HG02610 (cell line): ENCODE measurements around the gene RSRC1.
"Not testable (repeated sequence)": the region's sequence is repeated elsewhere in the genome, so short reads cannot be mapped to it uniquely, and the experiment has no call there.

Experiments used
- ATAC-seq: cut with Tn5 transposase; IDR thresholded peaks from one replicate; pipeline ENCODE4 v1.9.1; 2021; ENCODE audit warnings: mild to moderate bottlenecking, moderate library complexity; ENCODE audit not compliant: unreplicated experiment

RSRC1 gene

DNA sequence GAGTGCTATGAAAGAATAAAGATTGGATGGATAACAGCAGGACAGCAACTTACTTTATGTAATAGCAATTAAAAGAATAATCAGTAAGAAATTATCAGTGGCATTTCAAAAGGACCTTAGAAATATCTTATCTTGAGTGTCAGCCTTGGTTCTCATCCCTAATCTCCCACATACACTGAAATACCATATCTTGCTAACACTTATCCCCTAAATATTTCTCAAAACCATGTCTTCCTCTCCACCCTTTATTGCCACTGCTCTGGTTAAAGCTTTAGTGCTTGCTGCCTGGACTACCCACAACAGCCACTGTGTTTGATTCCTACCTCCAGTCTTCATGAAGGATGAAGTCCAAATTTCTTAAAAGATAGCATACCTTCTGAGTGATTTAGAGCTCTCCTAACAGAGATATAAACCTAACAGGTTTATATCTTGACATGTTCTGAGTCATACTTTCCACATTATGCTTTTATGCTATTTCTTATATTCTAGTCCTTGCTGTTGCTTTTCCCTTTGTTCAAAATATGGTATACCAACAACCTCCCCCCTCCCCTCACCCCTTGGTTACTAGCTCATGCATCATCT is 202.8 kb downstream of the RSRC1 start:
- ATAC-seq: no peak

DNA sequence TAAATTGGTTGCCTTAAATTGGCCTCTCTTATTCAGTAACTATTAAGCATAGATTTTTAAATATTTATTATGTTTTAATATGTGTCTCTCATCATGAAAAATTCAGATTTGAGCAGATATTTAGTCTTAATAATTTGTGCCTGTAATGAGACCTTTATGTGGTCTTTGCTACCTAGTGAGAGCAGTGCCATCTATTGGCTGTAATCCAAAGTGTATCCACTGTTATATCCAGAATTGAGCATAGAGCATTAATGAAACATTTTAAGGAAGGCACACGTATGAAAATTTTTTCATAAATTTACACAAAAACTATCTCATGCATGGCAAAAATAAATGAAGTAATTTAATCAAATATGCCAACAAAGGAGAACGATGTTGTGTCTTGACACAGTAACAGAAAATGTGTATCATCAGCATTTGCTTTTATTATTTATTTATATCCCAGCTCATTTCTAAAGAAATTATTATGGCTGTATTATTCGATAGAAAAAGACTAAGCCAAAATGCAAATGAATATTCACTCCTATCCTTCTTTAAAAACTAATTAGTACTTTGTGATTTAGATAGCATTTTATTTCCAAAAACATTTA is 203.5 kb downstream of the RSRC1 start:
- ATAC-seq: no peak

DNA sequence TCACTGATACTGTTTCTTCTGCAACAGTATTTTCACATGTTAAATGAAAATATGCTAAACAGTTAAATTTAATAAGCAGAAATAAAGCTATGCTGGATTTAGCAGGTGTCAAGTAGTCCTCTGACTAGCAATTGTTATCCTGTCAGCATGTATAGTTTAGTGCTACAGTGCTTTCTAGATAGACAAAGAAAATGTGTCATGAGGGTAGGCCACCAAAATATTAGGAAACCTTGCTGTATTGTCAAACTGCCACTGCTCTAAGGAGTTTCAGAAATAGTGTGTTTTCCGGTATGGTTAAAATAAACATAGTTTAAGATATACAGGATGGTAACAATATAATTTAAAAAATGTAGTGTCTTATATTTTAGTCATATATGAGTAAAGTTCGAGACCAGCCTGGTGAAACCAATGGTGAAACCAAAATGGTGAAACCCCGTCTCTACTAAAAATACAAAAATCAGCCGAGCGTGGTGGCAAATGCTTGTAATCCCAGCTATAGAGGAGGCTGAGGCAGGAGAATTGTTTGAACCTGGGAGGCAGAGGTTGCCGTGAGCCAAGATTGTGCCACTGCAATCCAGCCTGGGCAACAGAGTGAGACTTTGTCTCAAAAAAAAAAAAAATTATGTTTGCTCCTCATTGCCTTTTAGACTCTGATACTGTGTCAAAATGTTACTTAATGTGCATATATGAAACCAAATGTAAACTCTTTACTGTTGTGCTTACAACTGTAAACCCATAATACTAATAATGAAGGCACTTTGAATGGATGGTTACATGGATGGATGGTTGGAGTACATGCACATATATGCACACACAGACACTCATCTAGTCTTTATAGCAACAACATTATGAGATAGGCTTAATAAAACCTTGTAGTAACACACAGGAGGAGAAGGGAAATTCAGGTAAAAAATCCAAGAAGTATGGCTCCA is 204.8 kb downstream of the RSRC1 start:
- ATAC-seq: peak; percentile 73

DNA sequence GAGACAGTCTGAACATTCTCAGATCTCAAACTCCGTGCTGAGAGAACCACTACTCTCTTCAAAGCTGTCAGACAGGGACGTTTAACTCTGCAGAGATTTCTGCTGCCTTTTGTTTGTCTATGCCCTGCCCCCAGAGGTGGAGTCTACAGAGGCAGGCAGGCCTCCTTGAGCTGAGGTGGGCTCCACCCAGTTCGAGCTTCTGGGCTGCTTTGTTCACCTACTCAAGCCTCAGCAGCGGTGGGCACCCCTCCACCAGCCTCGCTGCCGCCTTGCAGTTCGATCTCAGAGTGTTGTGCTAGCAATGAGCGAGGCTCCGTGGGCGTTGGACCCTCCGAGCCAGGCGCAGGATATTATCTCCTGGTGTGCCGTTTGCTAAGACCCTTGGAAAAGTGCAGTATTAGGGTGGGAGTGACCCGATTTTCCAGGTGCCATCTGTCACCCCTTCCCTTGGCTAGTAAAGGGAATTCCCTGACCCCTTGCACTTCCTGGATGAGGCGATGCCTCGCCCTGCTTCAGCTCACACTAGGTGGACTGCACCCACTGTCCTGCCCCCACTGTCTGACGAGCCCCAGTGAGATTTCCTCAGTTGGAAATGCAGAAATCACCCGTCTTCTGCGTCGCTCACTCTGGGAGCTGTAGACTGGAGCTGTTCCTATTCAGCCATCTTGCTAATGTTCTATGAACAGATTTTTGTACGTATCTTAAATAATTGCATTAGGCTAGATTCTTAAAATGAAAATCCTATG is 220.0 kb downstream of the RSRC1 start:
- ATAC-seq: not testable (repeated sequence)

DNA sequence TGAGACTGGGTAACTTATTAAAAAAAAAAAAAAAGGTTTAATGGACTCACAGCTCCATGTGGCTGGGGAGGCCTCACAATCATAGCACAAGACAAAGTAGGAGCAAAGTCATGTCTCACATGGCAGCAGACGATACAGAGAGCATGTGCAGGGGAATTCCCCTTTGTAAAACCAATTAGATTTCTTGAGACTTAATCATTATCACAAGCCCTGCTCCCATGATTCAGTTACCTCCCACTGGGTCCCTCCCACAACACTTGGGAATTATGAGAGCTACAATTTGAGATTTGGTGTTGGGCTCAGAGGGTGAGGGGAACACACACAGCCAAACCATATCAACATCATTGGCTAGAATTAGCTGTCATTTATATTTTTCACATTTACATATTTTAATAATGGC is 221.0 kb downstream of the RSRC1 start:
- ATAC-seq: no peak

DNA sequence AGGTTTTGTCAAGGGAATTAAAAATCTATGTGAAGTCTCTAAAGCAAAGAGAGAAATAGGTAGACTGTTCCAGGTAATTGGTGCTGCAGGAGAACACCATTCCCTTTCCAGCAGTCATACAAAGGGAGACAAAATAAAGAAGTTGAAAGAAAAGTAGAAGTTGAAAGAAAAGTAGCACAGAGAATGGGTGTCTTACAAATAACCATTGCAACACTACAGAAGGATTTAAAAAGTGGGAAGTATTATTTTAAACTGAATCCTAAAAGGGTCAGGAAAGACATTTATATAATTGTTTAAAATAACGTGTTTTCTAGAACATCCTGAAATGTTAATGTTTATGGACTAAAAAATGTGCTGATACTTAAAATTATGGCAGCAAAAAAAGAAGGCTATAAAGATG is 223.8 kb downstream of the RSRC1 start:
- no peak for ATAC-seq

DNA sequence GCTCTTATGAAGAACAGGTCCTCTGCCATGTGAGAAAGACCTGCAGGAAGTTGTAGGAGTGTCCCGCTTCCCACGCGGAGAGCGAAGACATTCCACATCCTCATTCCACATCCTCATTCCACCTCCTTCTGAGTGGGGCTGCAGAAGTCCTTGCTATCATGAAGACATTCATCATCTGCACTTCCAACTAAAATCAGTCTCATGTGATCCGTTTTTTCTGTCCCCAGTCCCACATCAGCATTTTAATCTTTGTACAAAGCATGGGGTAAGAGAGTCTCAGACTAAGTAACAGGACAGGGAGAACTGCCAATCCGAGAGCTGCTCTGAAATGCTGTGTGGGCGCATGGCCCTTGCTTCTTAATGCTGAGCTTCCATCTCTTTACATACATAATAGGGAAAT is 227.2 kb downstream of the RSRC1 start:
- ATAC-seq: no peak

DNA sequence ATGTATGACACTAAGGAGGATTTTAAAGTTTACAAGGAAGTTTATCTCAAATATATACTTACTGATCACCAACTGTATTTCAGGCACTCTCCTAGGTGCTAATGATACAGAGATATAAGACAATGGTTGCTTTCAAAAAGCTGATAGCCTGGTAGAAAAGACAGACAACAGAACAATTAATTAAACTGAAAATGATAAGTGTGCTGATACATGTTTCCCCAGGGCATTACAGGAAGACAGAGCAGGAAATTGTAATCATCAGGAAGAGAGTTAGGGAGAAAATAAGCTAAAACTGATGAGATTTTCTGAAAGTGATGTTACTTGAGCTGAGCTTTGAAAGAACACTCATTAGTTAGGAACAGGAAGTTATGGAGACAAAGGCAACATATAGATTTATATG is 229.7 kb downstream of the RSRC1 start:
- ATAC-seq: no peak

DNA sequence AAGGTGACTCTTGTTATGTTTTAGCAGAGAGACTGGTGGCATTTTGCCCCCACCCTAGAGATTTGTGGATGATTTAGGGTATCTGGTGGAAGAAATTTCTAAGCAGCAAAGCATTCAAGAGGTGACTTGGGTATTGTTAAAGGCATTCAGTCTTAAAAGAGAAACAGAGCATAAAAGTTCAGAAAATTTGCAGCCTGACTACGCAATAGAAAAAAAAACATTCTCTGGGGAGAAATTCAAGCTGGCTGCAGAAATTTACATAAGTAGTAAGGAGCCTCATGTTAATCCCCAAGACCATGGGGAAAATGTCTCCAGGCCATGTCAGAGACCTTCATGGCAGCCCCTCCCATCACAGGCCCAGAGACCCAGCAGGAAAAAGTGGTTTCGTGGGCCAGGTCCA is 231.1 kb downstream of the RSRC1 start:
- ATAC-seq: not testable (repeated sequence)

DNA sequence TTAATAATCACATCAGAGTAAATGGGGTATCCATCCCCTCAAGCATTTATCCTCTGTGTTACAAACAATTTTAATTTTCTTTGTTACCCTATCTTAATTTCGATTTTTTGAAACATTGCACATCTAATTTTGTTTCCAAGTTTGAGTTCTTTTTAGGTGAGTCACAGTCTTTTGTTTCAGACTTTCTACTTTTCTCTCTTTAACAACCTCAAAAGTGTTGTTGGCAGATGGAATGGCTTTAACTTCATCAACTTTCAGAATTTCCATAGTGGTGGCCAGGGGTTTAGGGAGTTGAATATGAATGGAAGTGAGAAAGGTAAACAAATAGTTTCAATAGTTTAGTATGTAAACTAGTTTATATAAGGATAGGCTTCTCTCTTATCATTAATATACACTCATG is 238.1 kb downstream of the RSRC1 start:
- ATAC-seq: no peak

DNA sequence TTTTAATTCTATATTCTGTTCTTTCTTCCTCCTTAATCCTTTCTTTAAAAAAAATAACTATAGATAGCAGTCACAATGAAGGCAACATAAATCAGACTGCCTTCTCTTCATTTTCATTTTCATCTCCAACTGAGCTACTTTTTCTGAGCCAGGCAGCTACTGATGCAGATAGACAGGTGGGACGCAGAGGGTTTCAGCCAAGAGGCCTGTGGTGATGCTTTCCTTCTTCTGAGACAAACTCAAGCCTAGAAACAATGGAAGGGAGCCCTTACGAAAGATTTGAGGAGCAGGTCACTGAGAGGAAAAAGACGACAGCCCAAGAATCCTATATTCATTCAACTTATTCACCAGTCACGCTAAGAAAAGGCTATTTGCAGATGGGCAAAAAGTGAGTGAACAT is 241.1 kb downstream of the RSRC1 start:
- no peak for ATAC-seq

DNA sequence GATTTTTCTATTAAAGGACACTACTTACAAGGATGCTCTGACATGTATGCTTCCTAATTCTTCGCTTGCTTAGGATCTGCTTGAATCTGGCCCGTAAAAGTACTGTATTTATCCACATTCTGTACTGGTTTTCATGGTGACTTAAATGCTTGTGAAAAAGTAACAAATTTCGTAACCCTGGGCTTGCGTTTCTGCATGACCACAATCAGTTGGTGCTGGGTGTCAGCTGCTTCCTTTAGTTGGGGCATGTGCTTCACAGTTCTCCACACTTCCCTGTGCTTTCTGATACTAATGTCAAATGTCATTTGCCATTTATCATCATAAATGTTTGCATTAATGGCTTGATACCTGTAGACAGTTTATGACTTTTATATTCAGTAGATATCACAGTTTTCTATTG is 242.7 kb downstream of the RSRC1 start:
- peak; percentile 53 for ATAC-seq

DNA sequence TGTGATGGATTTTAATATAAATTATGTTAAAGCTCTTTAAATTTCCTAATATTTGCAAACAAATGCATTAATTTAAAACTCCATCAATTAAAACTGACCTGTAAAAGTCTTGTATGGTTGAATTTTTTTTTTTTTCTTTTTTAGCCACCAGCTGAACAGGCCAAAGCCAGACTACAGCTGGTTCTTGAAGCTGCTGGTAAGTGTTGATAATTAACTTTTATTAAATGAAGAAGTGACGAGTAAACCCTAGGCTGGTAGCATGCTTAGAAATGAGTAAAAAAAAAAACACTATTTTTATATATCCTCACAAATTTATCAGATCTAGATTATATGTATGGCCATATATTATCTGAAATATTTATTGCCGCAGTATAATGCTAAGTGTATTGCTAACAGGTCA is 244.8 kb downstream of the RSRC1 start:
- ATAC-seq: no peak

DNA sequence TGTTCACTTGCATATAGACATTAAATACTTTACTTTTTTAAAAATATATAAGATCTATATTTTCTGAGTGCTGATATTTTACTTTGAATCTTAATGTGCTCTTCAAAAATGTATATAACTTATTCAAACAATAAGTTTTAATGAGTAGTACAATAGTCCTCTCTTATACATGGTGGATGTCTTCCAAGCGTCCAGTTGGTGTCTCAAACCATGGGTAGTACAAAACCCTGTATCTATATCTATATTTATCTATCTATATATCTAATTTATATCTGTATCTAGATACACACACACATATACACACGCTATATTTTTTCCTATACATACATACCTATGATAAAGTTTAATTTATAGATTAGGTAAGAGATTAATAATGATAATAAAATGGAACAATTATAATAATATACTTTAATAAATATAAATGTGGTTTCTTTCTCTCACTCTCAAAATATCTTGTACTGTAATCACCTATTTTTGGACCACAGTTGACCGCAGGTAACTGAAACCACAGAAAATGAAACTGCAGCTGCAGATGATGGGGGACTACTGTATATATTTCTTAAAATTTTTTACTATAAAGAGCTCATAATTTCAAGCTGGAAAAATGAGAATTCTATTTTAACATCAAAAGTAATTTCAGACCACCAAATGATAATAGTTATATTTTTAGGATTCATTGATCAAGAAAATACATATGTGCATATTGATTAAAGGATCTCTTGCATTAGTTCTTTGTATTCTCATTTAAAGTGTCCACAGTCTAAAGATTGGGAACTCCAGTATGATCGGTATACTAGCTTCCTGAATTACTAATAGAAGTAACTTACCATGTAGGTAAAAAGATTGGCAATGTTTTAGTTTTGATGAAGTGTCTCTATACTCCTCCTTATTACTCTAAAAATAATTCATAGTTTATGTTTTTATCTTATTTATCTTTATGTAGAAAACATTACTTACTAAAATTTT is 246.0 kb downstream of the RSRC1 start:
- ATAC-seq: peak; percentile 91

DNA sequence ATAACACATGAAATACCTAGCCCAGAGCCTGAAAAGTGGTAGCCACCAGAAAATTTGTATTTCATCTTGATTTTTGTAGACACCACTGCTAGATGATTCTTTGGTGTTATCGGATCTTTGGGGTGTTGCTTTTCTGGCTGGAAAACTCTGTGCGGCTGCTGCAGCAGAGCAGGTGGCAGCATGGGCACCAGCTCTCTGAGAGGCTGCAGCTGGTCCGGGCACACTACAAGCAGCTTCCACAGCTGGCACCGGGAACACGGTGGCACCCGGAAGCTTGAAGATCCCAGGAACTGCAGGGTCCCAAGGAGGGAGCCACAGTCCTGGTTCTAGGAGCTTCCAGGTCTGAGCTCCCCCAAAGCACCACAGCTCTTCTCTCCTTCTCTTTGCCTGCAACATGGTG is 249.4 kb downstream of the RSRC1 start:
- no peak for ATAC-seq

DNA sequence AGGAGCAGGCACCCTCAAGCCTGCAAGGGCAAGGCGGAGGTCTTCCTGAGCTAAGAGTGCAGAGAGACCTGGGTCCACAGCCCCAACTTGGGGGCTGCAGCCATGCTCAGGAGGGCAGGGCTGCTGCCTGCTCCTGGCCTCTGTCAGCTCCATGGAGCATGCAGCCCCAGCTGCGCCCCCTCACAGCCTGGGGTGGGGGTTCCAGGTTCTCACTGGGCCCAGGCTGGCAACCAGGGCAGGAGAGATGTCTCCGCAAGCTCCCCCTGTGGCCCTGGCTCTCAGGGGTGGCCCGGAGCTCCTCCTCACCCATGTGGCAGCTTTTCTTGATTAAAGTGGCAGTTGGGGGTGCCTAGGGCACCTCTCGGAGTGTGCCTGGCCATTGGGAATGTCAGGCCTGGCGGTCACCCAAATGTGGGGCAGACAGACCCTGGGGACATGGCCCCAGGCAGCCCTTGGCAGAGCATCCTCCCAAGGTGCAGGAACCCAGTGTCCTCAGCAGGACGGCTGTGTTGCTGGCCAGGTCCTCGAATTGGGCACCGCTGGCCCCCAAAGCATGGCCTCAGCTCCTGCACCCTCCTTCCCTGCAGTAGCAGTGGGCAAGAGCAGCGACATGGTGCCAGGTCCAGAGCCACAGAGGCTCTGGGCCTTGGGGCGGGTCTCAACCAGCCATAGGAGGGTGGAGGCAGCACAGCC is 251.0 kb downstream of the RSRC1 start:
- ATAC-seq: no peak

DNA sequence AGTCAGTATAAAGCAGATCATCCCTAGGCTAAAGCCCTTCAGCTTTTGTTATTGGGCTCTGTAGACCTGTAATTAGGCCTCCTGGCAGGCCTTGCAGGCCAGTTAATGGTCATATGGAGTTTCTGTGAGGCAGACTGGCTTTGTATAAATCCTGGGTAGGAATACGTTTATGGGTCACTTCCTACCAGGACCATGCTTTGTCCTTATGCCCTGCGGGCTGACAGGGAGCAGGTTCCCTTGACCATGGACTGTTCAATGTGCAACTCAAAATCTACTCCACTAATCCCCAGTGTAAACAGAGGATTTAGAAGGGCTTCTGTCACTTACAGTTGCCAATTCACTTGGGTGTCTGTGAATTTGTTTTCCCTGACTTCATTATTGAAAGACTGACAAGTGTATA is 258.4 kb downstream of the RSRC1 start:
- no peak for ATAC-seq

DNA sequence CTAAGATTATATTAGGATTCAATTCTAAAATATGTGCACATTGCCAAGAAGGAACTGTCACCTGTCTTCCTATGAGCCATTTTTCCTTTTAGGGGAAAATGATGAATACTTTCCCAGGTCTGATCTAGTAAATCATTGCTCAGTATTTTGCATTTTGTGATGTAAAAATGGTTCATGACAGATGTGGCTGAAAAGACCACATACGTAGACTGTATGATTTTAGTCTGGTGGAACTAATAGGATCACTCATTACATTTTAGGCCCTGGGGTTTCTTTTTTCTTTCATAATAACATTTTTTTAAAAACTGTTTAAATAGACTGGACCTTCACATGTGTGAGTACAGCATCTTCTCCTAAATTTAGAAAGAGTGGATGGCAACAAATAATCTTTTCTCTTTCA is 259.4 kb downstream of the RSRC1 start:
- ATAC-seq: no peak

DNA sequence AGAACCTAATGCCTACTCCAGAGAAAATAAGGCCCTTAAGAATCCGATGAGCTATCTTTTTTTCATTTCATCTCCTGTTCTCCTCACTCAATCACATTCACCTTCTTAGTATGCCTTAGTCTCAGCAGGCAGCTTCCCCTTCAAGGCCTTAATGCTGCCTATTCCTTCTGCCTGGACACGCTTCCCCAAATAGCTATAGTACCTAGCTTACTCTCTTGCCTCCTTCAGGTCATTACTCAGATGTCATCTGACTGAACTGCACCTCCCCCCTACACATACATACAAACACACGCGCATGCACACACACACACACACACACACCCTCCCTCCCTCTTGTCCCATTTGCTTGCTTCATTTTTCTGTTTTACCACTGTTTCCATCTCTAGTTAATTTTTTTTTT is 269.6 kb downstream of the RSRC1 start:
- ATAC-seq: no peak
